NT2/D1 (cell line): ENCODE data around the gene ATP5PD.

Source experiments
- DNase-seq: peaks from one replicate; pipeline ENCODE4 v3.0.0-alpha.2; 2011; ENCODE audit warnings: low read depth, low spot score
- H3K27me3 ChIP-seq: 2 replicates; pipeline ENCODE4 v1.6.0; 2011; ENCODE audit warnings: mild to moderate bottlenecking; ENCODE audit not compliant: insufficient read length, insufficient read depth
- H3K36me3 ChIP-seq: 2 replicates; pipeline ENCODE4 v1.6.1; 2011; ENCODE audit warnings: mild to moderate bottlenecking, low read length, mixed read lengths; ENCODE audit not compliant: insufficient read depth, insufficient read length
- H3K4me1 ChIP-seq: 2 replicates; pipeline ENCODE4 v1.5.1; 2011; ENCODE audit not compliant: insufficient read depth, insufficient read length
- H3K4me3 ChIP-seq: 2 replicates; pipeline ENCODE4 v1.5.1; 2011; ENCODE audit warnings: low read depth; ENCODE audit not compliant: insufficient read length
- H3K9ac ChIP-seq: 2 replicates; pipeline ENCODE4 v1.6.0; 2011; ENCODE audit warnings: low read depth; ENCODE audit not compliant: insufficient read length
- H3K9me3 ChIP-seq: 2 replicates; pipeline ENCODE4 v1.5.1; 2011; ENCODE audit warnings: mild to moderate bottlenecking, low read length; ENCODE audit not compliant: insufficient read depth
- SUZ12 ChIP-seq: IDR thresholded peaks from 2 replicates; pipeline ENCODE4 v1.6.1; 2011; ENCODE audit not compliant: insufficient read length, insufficient read depth; ENCODE audit errors: extremely low read depth
- YY1 ChIP-seq: IDR thresholded peaks from 2 replicates; pipeline ENCODE4 v1.6.1; 2011; ENCODE audit not compliant: insufficient read length, insufficient read depth
- ZNF274 ChIP-seq: IDR thresholded peaks from 2 replicates; pipeline ENCODE4 v1.6.1; 2011; ENCODE audit warnings: mild to moderate bottlenecking, low read depth, low read length

Gene ATP5PD

GRCh38 chr17:75005291-75005690, 41.5 kb downstream of the ATP5PD start:
- H3K4me1 ChIP-seq = no peaks in the 10 kb centered on the region
- no peak for TF ChIP-seq ZNF274
- no peak for TF ChIP-seq SUZ12
- TF ChIP-seq YY1 = no peak
- DNase-seq = no peak

GRCh38 chr17:75004371-75004770, 42.4 kb downstream of the ATP5PD start:
- Histone ChIP-seq H3K4me1 (no peaks in the 10 kb centered on the region), H3K9ac (no peak overlapping the region), H3K36me3 (peaks cover 63% of the 10 kb centered on the region), H3K27me3 (no peaks in the 10 kb centered on the region), H3K9me3 (no peaks in the 10 kb centered on the region), H3K4me3 (no peak overlapping the region)
- no peak for DNase-seq
- TF ChIP-seq ZNF274 = no peak
- no peak for TF ChIP-seq YY1
- TF ChIP-seq SUZ12 = no peak

More at GRCh38 chr17:75005291-75005690, 41.5 kb downstream of the ATP5PD start:
- Histone ChIP-seq H3K36me3 (peaks cover 56% of the 10 kb centered on the region), H3K9me3 (no peaks in the 10 kb centered on the region), H3K4me3 (no peak overlapping the region), H3K9ac (no peak overlapping the region), H3K27me3 (no peaks in the 10 kb centered on the region)

GRCh38 chr17:75003957-75004355, 42.8 kb downstream of the ATP5PD start:
- TF ChIP-seq SUZ12 (no peak), YY1 (no peak), ZNF274 (no peak)
- Histone ChIP-seq H3K4me1 (no peaks in the 10 kb centered on the region), H3K9me3 (no peaks in the 10 kb centered on the region), H3K27me3 (no peaks in the 10 kb centered on the region), H3K36me3 (peaks cover 66% of the 10 kb centered on the region), H3K9ac (no peak overlapping the region), H3K4me3 (no peak overlapping the region)
- no peak for DNase-seq

- no peak overlapping the region for H3K4me3 ChIP-seq
- no peak overlapping the region for H3K9ac ChIP-seq
- TF ChIP-seq SUZ12 (no peak), YY1 (no peak), ZNF274 (no peak)
- DNase-seq = no peak
- H3K4me1 ChIP-seq = no peaks in the 10 kb centered on the region
- H3K36me3 ChIP-seq = peaks cover 68% of the 10 kb centered on the region
- no peaks in the 10 kb centered on the region for H3K27me3 ChIP-seq
- no peaks in the 10 kb centered on the region for H3K9me3 ChIP-seq
Measured at GRCh38 chr17:75003070-75003956, 43.5 kb downstream of the ATP5PD start.

GRCh38 chr17:75001915-75002843, 44.6 kb downstream of the ATP5PD start:
- Histone ChIP-seq H3K9me3 (no peaks in the 10 kb centered on the region), H3K4me1 (no peaks in the 10 kb centered on the region), H3K36me3 (peaks cover 68% of the 10 kb centered on the region), H3K27me3 (no peaks in the 10 kb centered on the region), H3K9ac (no peak overlapping the region), H3K4me3 (no peak overlapping the region)
- TF ChIP-seq ZNF274 (no peak), SUZ12 (no peak), YY1 (no peak)
- DNase-seq = no peak

GRCh38 chr17:74999523-74999922, 47.2 kb downstream of the ATP5PD start:
- Histone ChIP-seq H3K36me3 (peaks cover 57% of the 10 kb centered on the region), H3K27me3 (no peaks in the 10 kb centered on the region), H3K9ac (no peak overlapping the region), H3K4me1 (no peaks in the 10 kb centered on the region), H3K9me3 (no peaks in the 10 kb centered on the region), H3K4me3 (no peak overlapping the region)
- TF ChIP-seq ZNF274 (no peak), SUZ12 (no peak)
- no peak for DNase-seq

GRCh38 chr17:74998783-74999182, 48.0 kb downstream of the ATP5PD start:
- DNase-seq = no peak
- H3K9ac ChIP-seq = no peak overlapping the region
- TF ChIP-seq YY1 = no peak
- no peak for TF ChIP-seq SUZ12
- TF ChIP-seq ZNF274 = no peak

More at GRCh38 chr17:74998783-74999182, 48.0 kb downstream of the ATP5PD start:
- peaks cover 54% of the 10 kb centered on the region for H3K36me3 ChIP-seq
- H3K9me3 ChIP-seq = no peaks in the 10 kb centered on the region
- no peak overlapping the region for H3K4me3 ChIP-seq
- H3K27me3 ChIP-seq = no peaks in the 10 kb centered on the region
- H3K4me1 ChIP-seq = no peaks in the 10 kb centered on the region
